SK-N-SH treated with all-trans-retinoic acid at 6 μM for 48 hours (cell line): ENCODE data around the gene FNDC3B.

Source experiments
- ATAC-seq: fragments of 200-7000 bp; cut with Tn5 transposase; 3 replicates; pipeline ENCODE4 v1.9.1; 2020; ENCODE audit warnings: mild to moderate bottlenecking, moderate library complexity
- ARNTL ChIP-seq: fragments of 450-650 bp; formaldehyde crosslinking; IDR thresholded peaks from 2 replicates; pipeline ENCODE4 v1.5.0; 2020; ENCODE audit warnings: low read depth, mild to moderate bottlenecking, moderate library complexity, borderline replicate concordance
- BACH2 ChIP-seq: fragments of 250-450 bp; sonication (Bioruptor Pico); IDR thresholded peaks from 2 replicates; pipeline ENCODE4 v1.9.0; 2021; ENCODE audit warnings: mild to moderate bottlenecking, borderline replicate concordance
- CREB5 ChIP-seq: fragments of 250-450 bp; sonication (Bioruptor Pico); IDR thresholded peaks from 2 replicates; pipeline ENCODE4 v1.5.1; 2020; ENCODE audit warnings: low read depth, mild to moderate bottlenecking, moderate library complexity
- CSDC2 ChIP-seq: fragments of 250-450 bp; sonication (Bioruptor Pico); IDR thresholded peaks from 2 replicates; pipeline ENCODE4 v1.5.0; 2020; ENCODE audit warnings: mild to moderate bottlenecking, moderate library complexity
- CSRNP3 ChIP-seq: fragments of 250-450 bp; sonication (Bioruptor Pico); IDR thresholded peaks from 2 replicates; pipeline ENCODE4 v1.5.1; 2021; ENCODE audit warnings: mild to moderate bottlenecking, moderate library complexity
- ESRRG ChIP-seq: fragments of 250-450 bp; sonication (Bioruptor Pico); IDR thresholded peaks from 2 replicates; pipeline ENCODE4 v1.6.1; 2021; ENCODE audit warnings: mild to moderate bottlenecking
- GLIS3 ChIP-seq: fragments of 250-450 bp; sonication (Bioruptor Pico); IDR thresholded peaks from 2 replicates; pipeline ENCODE4 v1.5.0; 2020; ENCODE audit warnings: mild to moderate bottlenecking, moderate library complexity
- ISL1 ChIP-seq: fragments of 250-450 bp; sonication (Bioruptor Pico); IDR thresholded peaks from 2 replicates; pipeline ENCODE4 v2.1.2; 2022; ENCODE audit warnings: mild to moderate bottlenecking, moderate library complexity
- OSR1 ChIP-seq: fragments of 250-450 bp; sonication (Bioruptor Pico); IDR thresholded peaks from 2 replicates; pipeline ENCODE4 v1.8.0; 2022; ENCODE audit warnings: moderate library complexity, mild to moderate bottlenecking, inconsistent platforms
- PATZ1 ChIP-seq: fragments of 250-450 bp; sonication (Bioruptor Pico); IDR thresholded peaks from 2 replicates; pipeline ENCODE4 v1.8.0; 2020; ENCODE audit warnings: mild to moderate bottlenecking, moderate library complexity, borderline replicate concordance
- POU6F1 ChIP-seq: fragments of 250-450 bp; sonication (Bioruptor Pico); IDR thresholded peaks from 2 replicates; pipeline ENCODE4 v1.8.0; 2021; ENCODE audit warnings: low read depth, mild to moderate bottlenecking, moderate library complexity, borderline replicate concordance
- PPARA ChIP-seq: fragments of 250-450 bp; sonication (Bioruptor Pico); IDR thresholded peaks from 2 replicates; pipeline ENCODE4 v1.5.0; 2020; ENCODE audit warnings: mild to moderate bottlenecking, borderline replicate concordance
- RARB ChIP-seq: fragments of 250-450 bp; sonication (Bioruptor Pico); IDR thresholded peaks from 2 replicates; pipeline ENCODE4 v1.8.0; 2021; ENCODE audit warnings: mild to moderate bottlenecking, moderate library complexity
- SNAI2 ChIP-seq: fragments of 250-450 bp; sonication (Bioruptor Pico); IDR thresholded peaks from 2 replicates; pipeline ENCODE4 v1.5.0; 2020; ENCODE audit warnings: mild to moderate bottlenecking, moderate library complexity
- TOX ChIP-seq: fragments of 250-450 bp; sonication (Bioruptor Pico); IDR thresholded peaks from 2 replicates; pipeline ENCODE4 v1.8.0; 2021; ENCODE audit warnings: mild to moderate bottlenecking, moderate library complexity, borderline replicate concordance
- TSHZ2 ChIP-seq: fragments of 250-450 bp; sonication (Bioruptor Pico); IDR thresholded peaks from 2 replicates; pipeline ENCODE4 v1.5.0; 2020; ENCODE audit warnings: mild to moderate bottlenecking, moderate library complexity
- ZC3H10 ChIP-seq: fragments of 250-450 bp; sonication (Bioruptor Pico); IDR thresholded peaks from 2 replicates; pipeline ENCODE4 v1.5.1; 2021; ENCODE audit warnings: mild to moderate bottlenecking, moderate library complexity
- ZFP3 ChIP-seq: fragments of 250-450 bp; sonication (Bioruptor Pico); IDR thresholded peaks from 2 replicates; pipeline ENCODE4 v1.5.0; 2020; ENCODE audit warnings: mild to moderate bottlenecking, moderate library complexity
- ZNF565 ChIP-seq: fragments of 450-650 bp; formaldehyde crosslinking; conservative IDR thresholded peaks from 2 replicates; pipeline ENCODE4 v1.5.0; 2020; ENCODE audit warnings: low read depth, mild to moderate bottlenecking, moderate library complexity
- ZNF70 ChIP-seq: fragments of 450-650 bp; formaldehyde crosslinking; IDR thresholded peaks from 2 replicates; pipeline ENCODE4 v1.5.0; 2020; ENCODE audit warnings: mild to moderate bottlenecking, moderate library complexity
- ZNF8 ChIP-seq: fragments of 450-650 bp; formaldehyde crosslinking; IDR thresholded peaks from 2 replicates; pipeline ENCODE4 v1.5.0; 2020; ENCODE audit warnings: mild to moderate bottlenecking, moderate library complexity

The FNDC3B gene

GRCh38 chr3:172198428-172198827, 159.1 kb downstream of the FNDC3B start:
- no peak for TF ChIP-seq ZNF8
- no peak for TF ChIP-seq GLIS3 (CRISPR knock-in tag)
- no peak for TF ChIP-seq ZFP3
- no peak for ATAC-seq

- TF ChIP-seq ZFP3 (no peak), CREB5 (CRISPR knock-in tag) (no peak), ZNF8 (no peak), CSDC2 (CRISPR knock-in tag) (no peak), ARNTL (CRISPR knock-in tag) (no peak), OSR1 (CRISPR knock-in tag) (no peak), TOX (no peak), BACH2 (CRISPR knock-in tag) (no peak), CSRNP3 (no peak), ISL1 (CRISPR knock-in tag) (no peak), RARB (CRISPR knock-in tag) (no peak), SNAI2 (no peak), PPARA (CRISPR knock-in tag) (no peak), ZC3H10 (CRISPR knock-in tag) (no peak), POU6F1 (no peak)
- ATAC-seq = no peak
Observed at GRCh38 chr3:172199850-172200369, 160.5 kb downstream of the FNDC3B start.

- ATAC-seq = peak; percentile 54
- TF ChIP-seq ZNF565 (CRISPR knock-in tag) (no peak), BACH2 (CRISPR knock-in tag) (no peak), PATZ1 (CRISPR knock-in tag) (no peak), ZNF70 (CRISPR knock-in tag) (no peak), POU6F1 (no peak), ARNTL (CRISPR knock-in tag) (no peak), GLIS3 (CRISPR knock-in tag) (no peak), ISL1 (CRISPR knock-in tag) (no peak), ZFP3 (no peak), ZC3H10 (CRISPR knock-in tag) (no peak), CSRNP3 (no peak), CSDC2 (CRISPR knock-in tag) (no peak), ESRRG (CRISPR knock-in tag) (no peak), OSR1 (CRISPR knock-in tag) (no peak), TSHZ2 (CRISPR knock-in tag) (no peak), PPARA (CRISPR knock-in tag) (no peak), RARB (CRISPR knock-in tag) (no peak), SNAI2 (no peak)
Observed at GRCh38 chr3:172201136-172201869, 161.9 kb downstream of the FNDC3B start.
